ENCODE results near the gene NCAPD3. TPM values are rescaled to one million over a fixed set of nuclear protein-coding genes. Genes with fewer than 3 reads are reported as not detected.
A peak's percentile ranks its signal among the peaks of the same experiment; 100 is the strongest.

Gene NCAPD3
- total RNA-seq, 1 donor from 2014 or later, result 4.2 TPM

DNA sequence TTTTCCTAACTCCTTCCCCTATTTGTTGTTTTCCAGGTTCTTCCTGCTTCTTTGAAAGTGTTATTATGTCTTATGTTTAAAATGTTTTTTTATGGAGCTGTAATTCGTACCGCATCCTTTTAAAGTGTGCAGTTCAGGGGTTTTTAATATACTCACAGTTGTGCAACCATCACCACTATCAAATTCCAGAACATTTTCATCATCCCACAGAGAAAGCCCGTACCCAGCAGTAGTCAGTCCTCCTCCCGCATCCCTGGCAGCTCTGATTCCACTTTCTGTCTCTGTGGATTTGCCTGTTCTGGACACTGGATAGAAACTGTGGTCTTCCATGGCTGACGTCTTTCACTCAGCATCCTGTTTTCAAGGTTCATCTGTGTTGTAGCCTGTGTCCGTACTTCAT is 81.2 kb downstream of the NCAPD3 start:
- Histone ChIP-seq H3K36me3 (ENCODE audit: control insufficient read depth, insufficient read depth, low read length) (no peaks in the 10 kb centered on the region), H3K4me3 (ENCODE audit: low read depth, low read length) (no peak overlapping the region), H3K27me3 (ENCODE audit: control insufficient read depth, insufficient read depth, low read length) (no peaks in the 10 kb centered on the region)
- DNase-seq (ENCODE audit: low read depth) (no peak), FAIRE-seq (no peak)
- TF ChIP-seq, protein P1, sequence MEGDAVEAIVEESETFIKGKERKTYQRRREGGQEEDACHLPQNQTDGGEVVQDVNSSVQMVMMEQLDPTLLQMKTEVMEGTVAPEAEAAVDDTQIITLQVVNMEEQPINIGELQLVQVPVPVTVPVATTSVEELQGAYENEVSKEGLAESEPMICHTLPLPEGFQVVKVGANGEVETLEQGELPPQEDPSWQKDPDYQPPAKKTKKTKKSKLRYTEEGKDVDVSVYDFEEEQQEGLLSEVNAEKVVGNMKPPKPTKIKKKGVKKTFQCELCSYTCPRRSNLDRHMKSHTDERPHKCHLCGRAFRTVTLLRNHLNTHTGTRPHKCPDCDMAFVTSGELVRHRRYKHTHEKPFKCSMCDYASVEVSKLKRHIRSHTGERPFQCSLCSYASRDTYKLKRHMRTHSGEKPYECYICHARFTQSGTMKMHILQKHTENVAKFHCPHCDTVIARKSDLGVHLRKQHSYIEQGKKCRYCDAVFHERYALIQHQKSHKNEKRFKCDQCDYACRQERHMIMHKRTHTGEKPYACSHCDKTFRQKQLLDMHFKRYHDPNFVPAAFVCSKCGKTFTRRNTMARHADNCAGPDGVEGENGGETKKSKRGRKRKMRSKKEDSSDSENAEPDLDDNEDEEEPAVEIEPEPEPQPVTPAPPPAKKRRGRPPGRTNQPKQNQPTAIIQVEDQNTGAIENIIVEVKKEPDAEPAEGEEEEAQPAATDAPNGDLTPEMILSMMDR (IDR thresholded peaks at IDR 0.05; ENCODE audit: insufficient read depth, low read length, severe bottlenecking), result no peak

- H3K36me3 ChIP-seq (ENCODE audit: control insufficient read depth, insufficient read depth, low read length), result no peaks in the 10 kb centered on the region
- DNase-seq (ENCODE audit: low read depth), result no peak
- TF ChIP-seq, protein P1 (IDR thresholded peaks at IDR 0.05; ENCODE audit: insufficient read depth, low read length, severe bottlenecking), result no peak
- H3K27me3 ChIP-seq (ENCODE audit: control insufficient read depth, insufficient read depth, low read length), result no peaks in the 10 kb centered on the region
- FAIRE-seq, result no peak
- no peak overlapping the region for H3K4me3 ChIP-seq (ENCODE audit: low read depth, low read length)
These were observed 82.7 kb downstream of the NCAPD3 start for GRCh38 chr11:134140961-134141490.

- no peaks in the 10 kb centered on the region for H3K27me3 ChIP-seq (ENCODE audit: control insufficient read depth, insufficient read depth, low read length)
- H3K4me3 ChIP-seq (ENCODE audit: low read depth, low read length), result no peak overlapping the region
- TF ChIP-seq, protein P1 (IDR thresholded peaks at IDR 0.05; ENCODE audit: insufficient read depth, low read length, severe bottlenecking), result peak; percentile 84
- DNase-seq (ENCODE audit: low read depth) (peak; percentile 69), FAIRE-seq (no peak)
- no peaks in the 10 kb centered on the region for H3K36me3 ChIP-seq (ENCODE audit: control insufficient read depth, insufficient read depth, low read length)
These were observed 83.9 kb downstream of the NCAPD3 start for GRCh38 chr11:134139873-134140331.

- H3K27me3 ChIP-seq (ENCODE audit: control insufficient read depth, insufficient read depth, low read length), result no peaks in the 10 kb centered on the region
- FAIRE-seq (no peak), DNase-seq (ENCODE audit: low read depth) (no peak)
- no peak overlapping the region for H3K4me3 ChIP-seq (ENCODE audit: low read depth, low read length)
- H3K36me3 ChIP-seq (ENCODE audit: control insufficient read depth, insufficient read depth, low read length), result no peaks in the 10 kb centered on the region
- TF ChIP-seq, protein P1 (IDR thresholded peaks at IDR 0.05; ENCODE audit: insufficient read depth, low read length, severe bottlenecking), result no peak
These were observed 84.4 kb downstream of the NCAPD3 start for GRCh38 chr11:134139303-134139872.

- no peak for FAIRE-seq
These were observed 85.4 kb downstream of the NCAPD3 start for GRCh38 chr11:134138376-134138775.

More at GRCh38 chr11:134138376-134138775, 85.4 kb downstream of the NCAPD3 start:
- Histone ChIP-seq H3K4me3 (ENCODE audit: low read depth, low read length) (no peak overlapping the region), H3K27me3 (ENCODE audit: control insufficient read depth, insufficient read depth, low read length) (no peaks in the 10 kb centered on the region), H3K36me3 (ENCODE audit: control insufficient read depth, insufficient read depth, low read length) (no peaks in the 10 kb centered on the region)
- TF ChIP-seq, protein P1 (IDR thresholded peaks at IDR 0.05; ENCODE audit: insufficient read depth, low read length, severe bottlenecking), result no peak
- DNase-seq (ENCODE audit: low read depth), result no peak

Measured in bronchial epithelial cell (primary cell).